Measurements from ENCODE around the gene RET.

RET gene

DNA sequence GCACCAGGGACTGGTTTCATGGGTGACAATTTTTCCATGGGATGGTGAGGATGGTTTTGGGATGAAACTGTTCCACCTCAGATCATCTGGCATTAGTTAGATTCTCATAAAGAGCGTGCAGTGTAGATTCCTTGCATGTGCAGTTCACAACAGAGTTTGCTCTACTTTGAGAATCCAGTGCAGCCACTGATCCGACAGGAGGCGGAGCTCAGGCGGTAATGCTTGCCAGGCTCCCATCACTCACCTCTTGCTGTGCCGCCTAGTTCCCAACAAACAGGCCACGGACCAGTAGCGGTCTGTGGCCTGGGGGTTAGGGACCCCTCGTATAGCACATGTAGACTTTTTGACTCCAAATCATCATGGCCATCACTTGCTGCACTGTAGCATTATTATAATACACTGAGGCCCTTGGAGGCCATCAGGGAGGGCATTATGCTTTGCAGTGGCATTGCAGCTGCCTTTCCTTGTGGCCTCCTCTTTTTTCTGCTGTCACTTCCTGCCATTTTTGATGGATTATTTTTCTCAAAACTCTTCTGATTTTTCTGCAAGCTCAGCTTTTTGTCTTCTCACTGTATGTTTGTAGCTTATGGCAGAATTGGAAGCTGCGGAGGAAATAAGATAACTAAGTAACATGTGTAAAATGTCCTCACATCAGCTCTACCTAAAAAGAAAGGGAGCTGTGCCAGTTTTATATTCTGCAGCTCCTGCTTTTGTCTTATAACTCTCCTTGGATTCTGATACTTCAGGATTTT is 79.9 kb downstream of the RET start:
- DNase-seq (ENCODE audit: low spot score): no peak
- TF ChIP-seq, protein P1, sequence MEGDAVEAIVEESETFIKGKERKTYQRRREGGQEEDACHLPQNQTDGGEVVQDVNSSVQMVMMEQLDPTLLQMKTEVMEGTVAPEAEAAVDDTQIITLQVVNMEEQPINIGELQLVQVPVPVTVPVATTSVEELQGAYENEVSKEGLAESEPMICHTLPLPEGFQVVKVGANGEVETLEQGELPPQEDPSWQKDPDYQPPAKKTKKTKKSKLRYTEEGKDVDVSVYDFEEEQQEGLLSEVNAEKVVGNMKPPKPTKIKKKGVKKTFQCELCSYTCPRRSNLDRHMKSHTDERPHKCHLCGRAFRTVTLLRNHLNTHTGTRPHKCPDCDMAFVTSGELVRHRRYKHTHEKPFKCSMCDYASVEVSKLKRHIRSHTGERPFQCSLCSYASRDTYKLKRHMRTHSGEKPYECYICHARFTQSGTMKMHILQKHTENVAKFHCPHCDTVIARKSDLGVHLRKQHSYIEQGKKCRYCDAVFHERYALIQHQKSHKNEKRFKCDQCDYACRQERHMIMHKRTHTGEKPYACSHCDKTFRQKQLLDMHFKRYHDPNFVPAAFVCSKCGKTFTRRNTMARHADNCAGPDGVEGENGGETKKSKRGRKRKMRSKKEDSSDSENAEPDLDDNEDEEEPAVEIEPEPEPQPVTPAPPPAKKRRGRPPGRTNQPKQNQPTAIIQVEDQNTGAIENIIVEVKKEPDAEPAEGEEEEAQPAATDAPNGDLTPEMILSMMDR (IDR thresholded peaks at IDR 0.05): no peak
- H3K27ac ChIP-seq: no peak overlapping the region

GRCh38 chr10:43158636-43159035 is 81.8 kb downstream of the RET start:
- TF ChIP-seq, protein P1 (IDR thresholded peaks at IDR 0.05): no peak
- DNase-seq (ENCODE audit: low spot score): no peak
- Histone ChIP-seq H3K27ac (no peak overlapping the region), H3K4me3 (no peak overlapping the region)

More for the DNA sequence above, 79.9 kb downstream of the RET start:
- no peak overlapping the region for H3K4me3 ChIP-seq

- Histone ChIP-seq H3K27ac (no peak overlapping the region), H3K4me3 (no peak overlapping the region)
- DNase-seq (ENCODE audit: low spot score): no peak
- TF ChIP-seq, protein P1 (IDR thresholded peaks at IDR 0.05): no peak
Observed at GRCh38 chr10:43160046-43160920, 83.4 kb downstream of the RET start.

DNA sequence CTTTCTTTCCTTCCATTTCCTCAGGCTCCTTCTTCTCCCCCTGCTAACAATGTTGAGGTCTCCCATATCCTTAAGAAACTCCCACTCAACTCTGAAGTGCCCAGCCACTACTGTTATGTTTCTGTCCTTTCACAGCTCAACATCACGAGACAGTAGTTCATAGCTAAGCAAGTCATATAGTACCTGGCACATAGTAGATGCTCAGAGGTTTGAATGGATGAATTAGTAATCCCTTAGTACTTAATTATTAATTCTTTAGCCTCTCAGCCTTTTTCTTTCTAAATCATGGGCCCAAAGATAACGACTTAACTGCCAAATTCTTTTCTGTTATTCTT is 84.0 kb downstream of the RET start:
- TF ChIP-seq, protein P1 (IDR thresholded peaks at IDR 0.05): no peak
- Histone ChIP-seq H3K4me3 (no peak overlapping the region), H3K27ac (no peak overlapping the region)
- DNase-seq (ENCODE audit: low spot score): no peak

- Histone ChIP-seq H3K27ac (no peak overlapping the region), H3K4me3 (no peak overlapping the region)
- TF ChIP-seq, protein P1 (IDR thresholded peaks at IDR 0.05): no peak
- no peak for DNase-seq (ENCODE audit: low spot score)
Observed at GRCh38 chr10:43162604-43163003, 85.7 kb downstream of the RET start.

GRCh38 chr10:43166207-43166879 is 89.5 kb downstream of the RET start:
- DNase-seq (ENCODE audit: low spot score): no peak
- H3K27ac ChIP-seq: no peak overlapping the region
- H3K4me3 ChIP-seq: no peak overlapping the region
- TF ChIP-seq, protein P1 (IDR thresholded peaks at IDR 0.05): no peak

All from coronary artery (tissue), 2 donors.